ENCODE data around the gene CD200. TPM values are rescaled to one million over a fixed set of nuclear protein-coding genes. Genes with fewer than 3 reads are reported as not detected.

Gene CD200
- total and polyA plus RNA-seq, 9 of the 15 experiments (the other 6 are each of a cell fraction or from before 2014, with no cell fraction given): 0.13 TPM; not detected in 8

- TF ChIP-seq ZNF717 (CRISPR knock-in tag; IDR thresholded peaks at IDR 0.05): no peak
- no peak for TF ChIP-seq MITF (IDR thresholded peaks at IDR 0.05)
- no peak for TF ChIP-seq CAMTA2 (CRISPR knock-in tag; conservative IDR thresholded peaks at IDR 0.05)
- TF ChIP-seq, protein P1, sequence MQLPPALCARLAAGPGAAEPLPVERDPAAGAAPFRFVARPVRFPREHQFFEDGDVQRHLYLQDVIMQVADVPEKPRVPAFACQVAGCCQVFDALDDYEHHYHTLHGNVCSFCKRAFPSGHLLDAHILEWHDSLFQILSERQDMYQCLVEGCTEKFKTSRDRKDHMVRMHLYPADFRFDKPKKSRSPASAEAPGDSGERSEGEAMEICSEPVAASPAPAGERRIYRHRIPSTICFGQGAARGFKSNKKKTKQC (CRISPR knock-in tag; IDR thresholded peaks at IDR 0.05): no peak
Measured at GRCh38 chr3:112293368-112294321, 39.3 kb upstream of the CD200 start, which contains the start of gene SLC9C1 (continued).

DNA sequence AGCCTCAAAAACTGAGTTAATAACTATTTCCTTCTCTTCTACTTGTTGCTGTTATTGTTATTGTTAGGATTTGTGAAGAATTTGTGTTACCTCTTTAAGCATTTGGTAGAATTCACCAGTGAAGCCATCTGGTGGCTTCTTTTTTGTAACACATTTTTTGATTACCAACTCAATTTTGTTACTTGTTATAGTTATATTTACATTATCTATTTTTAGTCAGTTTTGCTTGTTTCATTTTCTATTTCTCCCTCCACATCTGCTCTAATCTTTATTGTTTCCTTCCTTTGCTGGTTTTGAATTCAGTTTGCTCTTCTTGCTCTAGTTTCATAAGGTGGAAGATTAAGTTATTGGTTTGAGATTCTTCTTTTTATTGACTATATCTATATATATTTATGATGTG, 35.2 kb upstream of the CD200 start:
- Histone ChIP-seq H3K79me2 (ENCODE audit: control insufficient read depth, insufficient read depth, low read length) (no peaks in the 10 kb centered on the region), H3K9ac (ENCODE audit: insufficient read depth in 1 of 2, low read depth in 2 of 2, low read length in 2 of 2) (no peak overlapping the region), H3K9me1 (ENCODE audit: control insufficient read depth, insufficient read depth, low read length) (no peaks in the 10 kb centered on the region), H3K27ac (ENCODE audit: extremely low read depth, low read depth, low read length) (no peak overlapping the region), H3K4me2 (ENCODE audit: insufficient read depth, low read length) (no peak overlapping the region), H2AFZ (ENCODE audit: low read depth, low read length) (no peak overlapping the region), H3K4me1 (replicated peaks in 1 of 2; ENCODE audit: control insufficient read depth in 2 of 2, insufficient read depth in 2 of 2, low read length in 2 of 2) (no peaks in the 10 kb centered on the region; a peak in 2 of 5 replicates), H3K4me3 (no peak overlapping the region), H3K9me3 (replicated peaks; ENCODE audit: control insufficient read depth, insufficient read depth, low read depth, low read length) (no peaks in the 10 kb centered on the region), H3K36me3 (ENCODE audit: control insufficient read depth, insufficient read depth, low read length) (no peaks in the 10 kb centered on the region), H4K20me1 (replicated peaks; ENCODE audit: control insufficient read depth, insufficient read depth, low read length) (no peaks in the 10 kb centered on the region), H3K27me3 (ENCODE audit: control insufficient read depth in 2 of 2, insufficient read depth in 2 of 2, low read length in 2 of 2) (no peaks in the 10 kb centered on the region)
- ChIA-PET CTCF (ENCODE audit: low intra/inter-chr PET ratio) (no interaction called here), POLR2A (no interaction called here)
- in situ Hi-C loops (cut with MboI) (no loop called here), intact Hi-C loops (cut with micrococcal nuclease) (no loop called here)
- no TSS peak for BruUV-seq (replicated peaks)
- FAIRE-seq (no peak), ATAC-seq (no peak), DNase-seq (ENCODE audit: extremely low read depth in 1 of 4, low spot score in 3 of 4) (no peak)
- TF ChIP-seq E2F8 (IDR thresholded peaks at IDR 0.05; ENCODE audit: low read depth, partially characterized antibody): no peak
- TF ChIP-seq SOX6 (IDR thresholded peaks at IDR 0.05): no peak
- no peak for TF ChIP-seq CGGBP1 (CRISPR knock-in tag; IDR thresholded peaks at IDR 0.05)
- TF ChIP-seq NCOR1 (IDR thresholded peaks at IDR 0.05): no peak
- no peak for TF ChIP-seq PHF8 (IDR thresholded peaks at IDR 0.05; ENCODE audit: borderline replicate concordance, low read length)
- no peak for TF ChIP-seq ZBTB2 (IDR thresholded peaks at IDR 0.05)
- TF ChIP-seq KLF16 (IDR thresholded peaks at IDR 0.05): no peak
- TF ChIP-seq RBBP5 (IDR thresholded peaks at IDR 0.05; ENCODE audit: borderline replicate concordance, insufficient read depth, low read length, poor library complexity, severe bottlenecking): no peak
- TF ChIP-seq RB1 (IDR thresholded peaks at IDR 0.05; ENCODE audit: low read depth): no peak

Data from K562 (cell line).